GM21367 (cell line): ENCODE data around the gene DVL1.

Experiments
- ATAC-seq: cut with Tn5 transposase; IDR thresholded peaks from one replicate; pipeline ENCODE4 v1.9.1; 2021; ENCODE audit not compliant: unreplicated experiment

The DVL1 gene

GRCh38 chr1:1312450-1313314, 36.5 kb downstream of the DVL1 start:
- ATAC-seq, result no peak

GRCh38 chr1:1311107-1312104, 37.8 kb downstream of the DVL1 start:
- no peak for ATAC-seq

GRCh38 chr1:1310476-1311053, 38.7 kb downstream of the DVL1 start:
- ATAC-seq, result no peak

- no peak for ATAC-seq
Observed at GRCh38 chr1:1310109-1310385, 39.2 kb downstream of the DVL1 start.

- no peak for ATAC-seq
Observed at GRCh38 chr1:1309251-1310108, 39.7 kb downstream of the DVL1 start.

GRCh38 chr1:1308756-1309250, 40.4 kb downstream of the DVL1 start:
- ATAC-seq, result no peak

GRCh38 chr1:1307923-1308755, 41.1 kb downstream of the DVL1 start, which contains the start of the genes ACAP3 and PUSL1:
Gene ACAP3, minus strand, starts transcription at chr1:1307930. Its CDS starts 115 bp downstream, at chr1:1307815.
Gene PUSL1, plus strand, starts transcription at chr1:1308597. Its CDS starts 47 bp downstream, at chr1:1308644.
- peak; percentile 43 for ATAC-seq

GRCh38 chr1:1307261-1307922, 41.8 kb downstream of the DVL1 start:
- no peak for ATAC-seq

- no peak for ATAC-seq
Observed at GRCh38 chr1:1306661-1307260, 42.5 kb downstream of the DVL1 start.

GRCh38 chr1:1306070-1306660, 43.1 kb downstream of the DVL1 start:
- ATAC-seq, result no peak

- no peak for ATAC-seq
Observed at GRCh38 chr1:1305300-1306069, 43.7 kb downstream of the DVL1 start.

GRCh38 chr1:1304331-1305299, 44.6 kb downstream of the DVL1 start:
- no peak for ATAC-seq

- no peak for ATAC-seq
Observed at GRCh38 chr1:1303736-1304135, 45.5 kb downstream of the DVL1 start.

- no peak for ATAC-seq
Observed at GRCh38 chr1:1302951-1303509, 46.2 kb downstream of the DVL1 start.

GRCh38 chr1:1302006-1302430, 47.2 kb downstream of the DVL1 start:
- ATAC-seq, result no peak

- ATAC-seq, result no peak
Observed at GRCh38 chr1:1300352-1300739, 48.9 kb downstream of the DVL1 start.
